ENCODE results near the gene EYS.
"Not testable (repeated sequence)": the region's sequence is repeated elsewhere in the genome, so short reads cannot be mapped to it uniquely, and the experiment has no call there.

The EYS gene

GRCh38 chr6:63897952-63898351 is 1809.1 kb downstream of the EYS start:
- peaks cover 14% of the 10 kb centered on the region for H3K4me1 ChIP-seq (ENCODE audit: low read length)
- TF ChIP-seq EZH2phosphoT487 (IDR thresholded peaks at IDR 0.05; ENCODE audit: low read length) = no peak
- TF ChIP-seq CTCF (IDR thresholded peaks at IDR 0.05; ENCODE audit: low read length) = no peak
- no peak overlapping the region for H2AFZ ChIP-seq (ENCODE audit: low read length)
- H3F3A ChIP-seq (ENCODE audit: insufficient read depth, low read length) = peaks cover 5% of the 10 kb centered on the region
- no peak for DNase-seq
- no peak overlapping the region for H3K9ac ChIP-seq (ENCODE audit: low read length)
- H3K27me3 ChIP-seq (replicated peaks; ENCODE audit: insufficient read depth, low read length) = no peaks in the 10 kb centered on the region
- no peaks in the 10 kb centered on the region for H3K9me2 ChIP-seq (replicated peaks; ENCODE audit: insufficient read depth, low read length)
- no peaks in the 10 kb centered on the region for H4K20me1 ChIP-seq (ENCODE audit: insufficient read depth, low read length)
- H3K27ac ChIP-seq (ENCODE audit: low read length) = no peak overlapping the region
- H3K36me3 ChIP-seq (replicated peaks; ENCODE audit: insufficient read depth, low read length) = no peaks in the 10 kb centered on the region
- H3K4me3 ChIP-seq (ENCODE audit: low read length) = no peak overlapping the region
- H3K79me2 ChIP-seq (ENCODE audit: low read length) = no peaks in the 10 kb centered on the region
- H3K9me3 ChIP-seq (replicated peaks; ENCODE audit: insufficient read depth, low read length) = no peaks in the 10 kb centered on the region
- H3K4me2 ChIP-seq (ENCODE audit: low read depth, low read length) = no peak overlapping the region

GRCh38 chr6:63897459-63897858 is 1809.6 kb downstream of the EYS start:
- no peak for DNase-seq
- Histone ChIP-seq H3K9me3 (replicated peaks; ENCODE audit: insufficient read depth, low read length) (no peaks in the 10 kb centered on the region), H4K20me1 (ENCODE audit: insufficient read depth, low read length) (no peaks in the 10 kb centered on the region), H3K27ac (ENCODE audit: low read length) (no peak overlapping the region), H3K27me3 (replicated peaks; ENCODE audit: insufficient read depth, low read length) (no peaks in the 10 kb centered on the region), H3K4me2 (ENCODE audit: low read depth, low read length) (no peak overlapping the region), H3K79me2 (ENCODE audit: low read length) (no peaks in the 10 kb centered on the region), H3K9me2 (replicated peaks; ENCODE audit: insufficient read depth, low read length) (no peaks in the 10 kb centered on the region), H3K36me3 (replicated peaks; ENCODE audit: insufficient read depth, low read length) (no peaks in the 10 kb centered on the region), H3F3A (ENCODE audit: insufficient read depth, low read length) (peaks cover 5% of the 10 kb centered on the region), H3K4me1 (ENCODE audit: low read length) (peaks cover 14% of the 10 kb centered on the region), H3K4me3 (ENCODE audit: low read length) (no peak overlapping the region), H2AFZ (ENCODE audit: low read length) (no peak overlapping the region), H3K9ac (ENCODE audit: low read length) (no peak overlapping the region)
- no peak for TF ChIP-seq EZH2phosphoT487 (IDR thresholded peaks at IDR 0.05; ENCODE audit: low read length)
- TF ChIP-seq CTCF (IDR thresholded peaks at IDR 0.05; ENCODE audit: low read length) = no peak
- TF ChIP-seq EZH2 (optimal IDR thresholded peaks at IDR 0.05; ENCODE audit: low read depth, low read length) = no peak

GRCh38 chr6:63888416-63888815 is 1818.6 kb downstream of the EYS start:
- Histone ChIP-seq H2AFZ (ENCODE audit: low read length) (no peak overlapping the region), H3K36me3 (replicated peaks; ENCODE audit: insufficient read depth, low read length) (no peaks in the 10 kb centered on the region), H3F3A (ENCODE audit: insufficient read depth, low read length) (no peaks in the 10 kb centered on the region), H3K4me3 (ENCODE audit: low read length) (no peak overlapping the region), H3K9me3 (replicated peaks; ENCODE audit: insufficient read depth, low read length) (no peaks in the 10 kb centered on the region), H3K27me3 (replicated peaks; ENCODE audit: insufficient read depth, low read length) (no peaks in the 10 kb centered on the region), H3K4me2 (ENCODE audit: low read depth, low read length) (no peak overlapping the region), H3K4me1 (ENCODE audit: low read length) (no peaks in the 10 kb centered on the region), H4K20me1 (ENCODE audit: insufficient read depth, low read length) (no peaks in the 10 kb centered on the region), H3K9me2 (replicated peaks; ENCODE audit: insufficient read depth, low read length) (no peaks in the 10 kb centered on the region), H3K9ac (ENCODE audit: low read length) (no peak overlapping the region), H3K27ac (ENCODE audit: low read length) (no peak overlapping the region), H3K79me2 (ENCODE audit: low read length) (no peaks in the 10 kb centered on the region)
- no peak for DNase-seq
- TF ChIP-seq EZH2 (optimal IDR thresholded peaks at IDR 0.05; ENCODE audit: low read depth, low read length) (no peak), CTCF (IDR thresholded peaks at IDR 0.05; ENCODE audit: low read length) (no peak), EZH2phosphoT487 (IDR thresholded peaks at IDR 0.05; ENCODE audit: low read length) (no peak)

GRCh38 chr6:63887804-63888203 is 1819.2 kb downstream of the EYS start:
- H3K79me2 ChIP-seq (ENCODE audit: low read length); H3F3A ChIP-seq (ENCODE audit: insufficient read depth, low read length); H3K27ac ChIP-seq (ENCODE audit: low read length); H3K9ac ChIP-seq (ENCODE audit: low read length); H3K4me1 ChIP-seq (ENCODE audit: low read length); H4K20me1 ChIP-seq (ENCODE audit: insufficient read depth, low read length); DNase-seq; H3K36me3 ChIP-seq (replicated peaks; ENCODE audit: insufficient read depth, low read length); H3K27me3 ChIP-seq (replicated peaks; ENCODE audit: insufficient read depth, low read length); H3K4me3 ChIP-seq (ENCODE audit: low read length); H3K9me2 ChIP-seq (replicated peaks; ENCODE audit: insufficient read depth, low read length); H3K9me3 ChIP-seq (replicated peaks; ENCODE audit: insufficient read depth, low read length); H3K4me2 ChIP-seq (ENCODE audit: low read depth, low read length); H2AFZ ChIP-seq (ENCODE audit: low read length): not testable (repeated sequence)

Measured in MM.1S (cell line).